Testis (tissue), 3 donors: Measurements from ENCODE around the gene MYL1. TPM values are rescaled to one million over a fixed set of nuclear protein-coding genes. Genes with fewer than 3 reads are reported as not detected.

Source experiments
- DNase-seq: peaks from one replicate; pipeline ENCODE4 v3.0.0-alpha.2; 2019
- H3K27ac ChIP-seq, 2 donors: fragments of 200-600 bp; sonication (generic); one replicate each; pipeline ENCODE4 v1.5.1; 2019
- H3K27me3 ChIP-seq: fragments of 200-600 bp; sonication (generic); one replicate; pipeline ENCODE4 v1.5.1; 2019
- H3K36me3 ChIP-seq: fragments of 200-600 bp; sonication (generic); one replicate; pipeline ENCODE4 v1.5.1; 2017; ENCODE audit warnings: low read depth; ENCODE audit errors: missing control alignments
- H3K4me1 ChIP-seq: fragments of 200-600 bp; sonication (generic); one replicate; pipeline ENCODE4 v1.5.1; 2019
- H3K4me3 ChIP-seq, 2 donors: fragments of 200-600 bp; sonication (generic); one replicate each; pipeline ENCODE4 v1.5.1; 2017 to 2019
- H3K9me3 ChIP-seq: fragments of 200-600 bp; sonication (generic); one replicate; pipeline ENCODE4 v1.5.1; 2017
- POLR2A ChIP-seq: fragments of 450-650 bp; IDR thresholded peaks from one replicate; pipeline ENCODE4 v1.6.1; 2017; ENCODE audit warnings: antibody characterized with exemption, mild to moderate bottlenecking, moderate library complexity
- WGBS, 2 donors: methylation state at CpG; one replicate each; pipeline ENCODE4 v1.1.5; 2018; 5-methylcytosine and 5-hydroxymethylcytosine counted together
- intact Hi-C: fragments of 100-400 bp; cut with DNase I; formaldehyde crosslinking; loops from one replicate; pipeline ENCODE4 v1.15.1; 2023; ENCODE audit warnings: low total_unique reads
- polyA plus RNA-seq: library from polyadenylated mRNA; stranded (reverse); fragments of 350-450 nt; fragmentation: Illumina TruSeq; extraction: RNeasy Lipid Tissue Mini Kit (QIAGEN cat#74804); gene quantifications from one replicate; pipeline ENCODE4 v1.2.3, GENCODE V29; 2014; ENCODE audit warnings: low read depth, low replicate concordance; ENCODE audit not compliant: insufficient read depth
- total RNA-seq, 2 donors: library from RNA; depleted of rRNA; stranded (reverse); fragments of >200 nt; gene quantifications; one replicate each; pipeline ENCODE4 v1.2.3, GENCODE V29; 2016
- TF ChIP-seq, protein P1 (sequence below), 3 experiments: fragments of 450-650 bp in 2 of 3; fragments of 200-600 bp in 1 of 3; sonication (generic) in 1 of 3; IDR thresholded peaks; one replicate each; pipeline ENCODE4 v1.5.1; 2016 to 2019; ENCODE audit warnings: antibody characterized with exemption in 3 of 3, mild to moderate bottlenecking in 2 of 3, moderate library complexity in 1 of 3

The MYL1 gene
- total and polyA plus RNA-seq, 3 donors from 2014 or later, result 33.1 TPM; not detected in 2

DNA sequence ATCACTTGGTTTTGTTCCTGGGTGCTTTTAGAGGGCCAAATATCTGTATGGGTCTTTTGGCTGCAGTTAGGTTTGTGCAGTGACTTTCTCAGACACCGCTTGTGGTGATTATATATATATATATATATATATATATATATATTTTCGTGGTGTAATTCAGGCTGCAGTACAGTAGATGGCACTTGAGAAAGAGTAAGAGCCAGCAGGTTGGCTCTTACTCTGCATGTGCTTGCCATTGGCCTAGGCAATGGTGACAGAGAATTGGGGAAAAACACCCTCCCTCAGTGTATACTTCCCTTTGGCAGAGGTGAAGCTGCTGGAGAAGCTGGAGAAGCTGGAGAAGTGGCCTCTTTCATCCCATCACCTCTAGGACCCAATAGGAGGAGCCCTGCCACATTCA lies 22.2 kb upstream of the MYL1 start:
- no peaks in the 10 kb centered on the region for H3K36me3 ChIP-seq
- H3K4me1 ChIP-seq, result no peaks in the 10 kb centered on the region
- WGBS, 2 donors, result 54 to 81% methylated on average over 2 of the region's 2 CpGs
- no peak for DNase-seq
- H3K9me3 ChIP-seq, result no peaks in the 10 kb centered on the region
- H3K4me3 ChIP-seq, result no peak overlapping the region
- no peaks in the 10 kb centered on the region for H3K27me3 ChIP-seq
- H3K27ac ChIP-seq, result no peak overlapping the region
- TF ChIP-seq POLR2A, result no peak
- TF ChIP-seq, protein P1, sequence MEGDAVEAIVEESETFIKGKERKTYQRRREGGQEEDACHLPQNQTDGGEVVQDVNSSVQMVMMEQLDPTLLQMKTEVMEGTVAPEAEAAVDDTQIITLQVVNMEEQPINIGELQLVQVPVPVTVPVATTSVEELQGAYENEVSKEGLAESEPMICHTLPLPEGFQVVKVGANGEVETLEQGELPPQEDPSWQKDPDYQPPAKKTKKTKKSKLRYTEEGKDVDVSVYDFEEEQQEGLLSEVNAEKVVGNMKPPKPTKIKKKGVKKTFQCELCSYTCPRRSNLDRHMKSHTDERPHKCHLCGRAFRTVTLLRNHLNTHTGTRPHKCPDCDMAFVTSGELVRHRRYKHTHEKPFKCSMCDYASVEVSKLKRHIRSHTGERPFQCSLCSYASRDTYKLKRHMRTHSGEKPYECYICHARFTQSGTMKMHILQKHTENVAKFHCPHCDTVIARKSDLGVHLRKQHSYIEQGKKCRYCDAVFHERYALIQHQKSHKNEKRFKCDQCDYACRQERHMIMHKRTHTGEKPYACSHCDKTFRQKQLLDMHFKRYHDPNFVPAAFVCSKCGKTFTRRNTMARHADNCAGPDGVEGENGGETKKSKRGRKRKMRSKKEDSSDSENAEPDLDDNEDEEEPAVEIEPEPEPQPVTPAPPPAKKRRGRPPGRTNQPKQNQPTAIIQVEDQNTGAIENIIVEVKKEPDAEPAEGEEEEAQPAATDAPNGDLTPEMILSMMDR (IDR thresholded peaks at IDR 0.05), result no peak
- intact Hi-C loops, result no loop called here

GRCh38 chr2:210324906-210325305 lies 9.9 kb upstream of the MYL1 start:
- no peak for TF ChIP-seq POLR2A
- TF ChIP-seq, protein P1 (IDR thresholded peaks at IDR 0.05), result no peak
- DNase-seq, result no peak
- H3K27me3 ChIP-seq, result no peaks in the 10 kb centered on the region
- H3K27ac ChIP-seq, result no peak overlapping the region
- H3K36me3 ChIP-seq, result no peaks in the 10 kb centered on the region
- H3K4me1 ChIP-seq, result no peaks in the 10 kb centered on the region
- no peak overlapping the region for H3K4me3 ChIP-seq
- intact Hi-C loops, result no loop called here
- no peaks in the 10 kb centered on the region for H3K9me3 ChIP-seq
- WGBS, 2 donors, result 80 to 82% methylated on average over 9 of the region's 9 CpGs

- Histone ChIP-seq H3K36me3 (no peaks in the 10 kb centered on the region), H3K27me3 (no peaks in the 10 kb centered on the region), H3K4me3 (no peak overlapping the region), H3K4me1 (no peaks in the 10 kb centered on the region), H3K9me3 (no peaks in the 10 kb centered on the region), H3K27ac (no peak overlapping the region)
- DNase-seq, result no peak
- WGBS, 2 donors, result 57 to 69% methylated on average over 4 of the region's 4 CpGs
- TF ChIP-seq, protein P1 (IDR thresholded peaks at IDR 0.05), result no peak
- no peak for TF ChIP-seq POLR2A
- intact Hi-C loops, result no loop called here
These were observed 9.5 kb upstream of the MYL1 start for GRCh38 chr2:210324458-210324857.

- intact Hi-C loops, result no loop called here
- 89% methylated on average over 4 of the region's 4 CpGs for WGBS, 2 donors
These were observed 8.0 kb upstream of the MYL1 start for GRCh38 chr2:210323003-210323402.

GRCh38 chr2:210318891-210319290 lies 3.9 kb upstream of the MYL1 start:
- H3K27me3 ChIP-seq, result no peaks in the 10 kb centered on the region
- intact Hi-C loops, result no loop called here
- WGBS, 2 donors, result 73 to 83% methylated on average over 3 of the region's 3 CpGs
- H3K27ac ChIP-seq, result no peak overlapping the region
- no peaks in the 10 kb centered on the region for H3K36me3 ChIP-seq
- H3K4me3 ChIP-seq, result no peak overlapping the region
- TF ChIP-seq, protein P1 (IDR thresholded peaks at IDR 0.05), result no peak
- no peak for TF ChIP-seq POLR2A
- no peak for DNase-seq
- H3K9me3 ChIP-seq, result no peaks in the 10 kb centered on the region
- H3K4me1 ChIP-seq, result no peaks in the 10 kb centered on the region

More at GRCh38 chr2:210323003-210323402, 8.0 kb upstream of the MYL1 start:
- Histone ChIP-seq H3K27me3 (no peaks in the 10 kb centered on the region), H3K27ac (no peak overlapping the region), H3K4me3 (no peak overlapping the region), H3K4me1 (no peaks in the 10 kb centered on the region), H3K36me3 (no peaks in the 10 kb centered on the region), H3K9me3 (no peaks in the 10 kb centered on the region)
- DNase-seq, result no peak
- TF ChIP-seq POLR2A, result no peak
- TF ChIP-seq, protein P1 (IDR thresholded peaks at IDR 0.05), result no peak
